Astrocyte (in vitro differentiated cells and primary cell): ENCODE measurements around the gene KIAA0319L. TPM values are rescaled to one million over a fixed set of nuclear protein-coding genes. Genes with fewer than 3 reads are reported as not detected.

Experiments used
- DNase-seq: peaks from one replicate; pipeline ENCODE4 v3.0.0-alpha.2; 2010; ENCODE audit warnings: low read depth
- FAIRE-seq: peaks from 2 replicates; lab custom pipeline; 2011; peaks lifted over from hg19 to GRCh38; lab: Jason Lieb, UNC
- H2AFZ ChIP-seq: 2 replicates; pipeline ENCODE4 v1.6.0; 2012; ENCODE audit warnings: low read depth, low read length, inconsistent platforms
- H3K27ac ChIP-seq: 2 replicates; pipeline ENCODE4 v1.5.1; 2011; ENCODE audit warnings: low read depth, low read length, inconsistent platforms
- H3K27me3 ChIP-seq: 2 replicates; pipeline ENCODE4 v1.6.0; 2011; ENCODE audit warnings: low read length, inconsistent platforms; ENCODE audit not compliant: insufficient read depth
- H3K36me3 ChIP-seq: 2 replicates; pipeline ENCODE4 v1.5.1; 2011; ENCODE audit warnings: low read length, inconsistent platforms; ENCODE audit not compliant: insufficient read depth
- H3K4me1 ChIP-seq: 2 replicates; pipeline ENCODE4 v1.5.1; 2011; ENCODE audit warnings: low read length, inconsistent platforms; ENCODE audit not compliant: insufficient read depth
- H3K4me2 ChIP-seq: 2 replicates; pipeline ENCODE4 v1.6.0; 2012; ENCODE audit warnings: low read length, inconsistent platforms
- H3K4me3 ChIP-seq: 2 replicates; pipeline ENCODE4 v1.5.1; 2011; ENCODE audit warnings: low read depth, mild to moderate bottlenecking, low read length, inconsistent platforms; ENCODE audit not compliant: insufficient read depth
- H3K79me2 ChIP-seq: 2 replicates; pipeline ENCODE4 v1.6.0; 2012; ENCODE audit warnings: mild to moderate bottlenecking, low read length, inconsistent platforms; ENCODE audit not compliant: insufficient read depth
- H3K9ac ChIP-seq: 2 replicates; pipeline ENCODE4 v1.6.0; 2012; ENCODE audit warnings: mild to moderate bottlenecking, low read length, inconsistent platforms
- H3K9me3 ChIP-seq: 2 replicates; pipeline ENCODE4 v1.5.1; 2012; ENCODE audit warnings: low read depth, mild to moderate bottlenecking, low read length, inconsistent platforms; ENCODE audit not compliant: insufficient read depth
- H4K20me1 ChIP-seq: 2 replicates; pipeline ENCODE4 v1.6.0; 2012; ENCODE audit warnings: low read length, inconsistent platforms; ENCODE audit not compliant: insufficient read depth
- H3K27ac Mint-ChIP-seq: one replicate; pipeline ENCODE4 v1.8.0; 2021; ENCODE audit warnings: mild to moderate bottlenecking, mixed read lengths; ENCODE audit not compliant: unreplicated experiment
- H3K27me3 Mint-ChIP-seq: one replicate; pipeline ENCODE4 v1.8.0; 2021; ENCODE audit warnings: low read depth, mixed read lengths; ENCODE audit not compliant: unreplicated experiment
- H3K36me3 Mint-ChIP-seq: one replicate; pipeline ENCODE4 v1.8.0; 2021; ENCODE audit warnings: low read depth, mixed read lengths; ENCODE audit not compliant: unreplicated experiment
- H3K4me1 Mint-ChIP-seq: one replicate; pipeline ENCODE4 v1.8.0; 2021; ENCODE audit warnings: low read depth, mixed read lengths; ENCODE audit not compliant: unreplicated experiment
- H3K4me3 Mint-ChIP-seq: one replicate; pipeline ENCODE4 v1.8.0; 2021; ENCODE audit warnings: mild to moderate bottlenecking, moderate library complexity, mixed read lengths; ENCODE audit not compliant: unreplicated experiment
- H3K9me3 Mint-ChIP-seq: one replicate; pipeline ENCODE4 v1.8.0; 2021; ENCODE audit warnings: mild to moderate bottlenecking, mixed read lengths; ENCODE audit not compliant: unreplicated experiment
- EZH2 ChIP-seq: IDR thresholded peaks from 2 replicates; pipeline ENCODE4 v1.6.1; 2012; ENCODE audit warnings: mild to moderate bottlenecking, low read length, inconsistent platforms; ENCODE audit not compliant: insufficient read depth
- total RNA-seq: library from RNA; stranded (reverse); gene quantifications from 2 replicates; pipeline ENCODE4 v1.2.1, GENCODE V29; 2021
- TF ChIP-seq, protein P1 (sequence below): IDR thresholded peaks from 2 replicates; pipeline ENCODE4 v1.5.1; 2011; ENCODE audit warnings: low read depth, mild to moderate bottlenecking, inconsistent platforms, low read length, moderate library complexity; ENCODE audit not compliant: insufficient read depth

The KIAA0319L gene
- total RNA-seq, 1 donor from 2014 or later, result 42.5 TPM

DNA sequence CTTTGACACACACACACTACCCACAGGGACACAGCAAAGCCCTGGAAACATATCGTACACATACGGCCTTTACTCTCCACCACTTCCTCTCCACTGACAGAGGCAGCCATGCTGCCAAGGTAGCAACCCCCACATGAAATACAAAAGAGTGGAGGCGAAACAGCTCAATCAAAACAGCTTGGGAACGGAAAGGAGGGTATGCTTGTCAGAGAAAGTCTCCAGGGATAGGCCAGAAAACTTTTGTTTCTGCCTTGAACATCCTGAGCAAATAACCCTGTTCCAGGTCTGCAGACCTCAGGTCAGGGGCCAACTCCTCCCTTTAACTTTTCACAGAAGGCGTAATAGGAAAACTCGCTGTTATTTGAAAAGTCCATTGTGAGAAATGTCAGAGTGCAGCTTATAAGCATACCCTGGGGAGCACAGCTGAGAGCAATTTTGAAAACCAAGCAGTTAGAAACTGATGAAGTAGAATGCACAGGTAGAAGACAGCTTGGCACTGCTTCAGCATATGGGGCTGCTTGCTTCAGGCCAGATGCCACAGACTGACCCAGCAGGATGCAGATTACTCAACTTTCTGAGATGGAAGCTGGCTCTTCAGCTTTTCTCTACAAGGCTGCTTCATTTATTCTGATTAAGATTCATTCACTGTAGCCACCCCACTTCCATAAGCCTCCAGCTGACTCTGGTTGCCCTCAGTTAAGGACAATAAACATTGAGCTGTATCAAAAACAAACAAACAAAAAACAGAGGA, 18.0 kb downstream of the KIAA0319L start:
- peak; percentile 37 for DNase-seq
- Mint-ChIP-seq H3K9me3 (no peaks in the 10 kb centered on the region), H3K27me3 (no peaks in the 10 kb centered on the region), H3K4me1 (peaks cover 28% of the 10 kb centered on the region), H3K36me3 (peaks cover 9% of the 10 kb centered on the region), H3K4me3 (no peak overlapping the region), H3K27ac (peak overlapping the region; percentile 43)
- no peak overlapping the region for H3K4me3 ChIP-seq
- H4K20me1 ChIP-seq, result peaks cover 58% of the 10 kb centered on the region
- peaks cover 34% of the 10 kb centered on the region for H3K79me2 ChIP-seq
- no peak for TF ChIP-seq EZH2
- TF ChIP-seq, protein P1, sequence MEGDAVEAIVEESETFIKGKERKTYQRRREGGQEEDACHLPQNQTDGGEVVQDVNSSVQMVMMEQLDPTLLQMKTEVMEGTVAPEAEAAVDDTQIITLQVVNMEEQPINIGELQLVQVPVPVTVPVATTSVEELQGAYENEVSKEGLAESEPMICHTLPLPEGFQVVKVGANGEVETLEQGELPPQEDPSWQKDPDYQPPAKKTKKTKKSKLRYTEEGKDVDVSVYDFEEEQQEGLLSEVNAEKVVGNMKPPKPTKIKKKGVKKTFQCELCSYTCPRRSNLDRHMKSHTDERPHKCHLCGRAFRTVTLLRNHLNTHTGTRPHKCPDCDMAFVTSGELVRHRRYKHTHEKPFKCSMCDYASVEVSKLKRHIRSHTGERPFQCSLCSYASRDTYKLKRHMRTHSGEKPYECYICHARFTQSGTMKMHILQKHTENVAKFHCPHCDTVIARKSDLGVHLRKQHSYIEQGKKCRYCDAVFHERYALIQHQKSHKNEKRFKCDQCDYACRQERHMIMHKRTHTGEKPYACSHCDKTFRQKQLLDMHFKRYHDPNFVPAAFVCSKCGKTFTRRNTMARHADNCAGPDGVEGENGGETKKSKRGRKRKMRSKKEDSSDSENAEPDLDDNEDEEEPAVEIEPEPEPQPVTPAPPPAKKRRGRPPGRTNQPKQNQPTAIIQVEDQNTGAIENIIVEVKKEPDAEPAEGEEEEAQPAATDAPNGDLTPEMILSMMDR, result no peak
- FAIRE-seq, result no peak
- H3K36me3 ChIP-seq, result no peaks in the 10 kb centered on the region
- no peaks in the 10 kb centered on the region for H3K27me3 ChIP-seq
- peaks cover 28% of the 10 kb centered on the region for H3K4me1 ChIP-seq
- H3K9me3 ChIP-seq, result no peaks in the 10 kb centered on the region
- H3K27ac ChIP-seq, result peak overlapping the region; percentile 47
- H3K9ac ChIP-seq, result peak overlapping the region; percentile 2
- H2AFZ ChIP-seq, result no peak overlapping the region
- peak overlapping the region; percentile 57 for H3K4me2 ChIP-seq

DNA sequence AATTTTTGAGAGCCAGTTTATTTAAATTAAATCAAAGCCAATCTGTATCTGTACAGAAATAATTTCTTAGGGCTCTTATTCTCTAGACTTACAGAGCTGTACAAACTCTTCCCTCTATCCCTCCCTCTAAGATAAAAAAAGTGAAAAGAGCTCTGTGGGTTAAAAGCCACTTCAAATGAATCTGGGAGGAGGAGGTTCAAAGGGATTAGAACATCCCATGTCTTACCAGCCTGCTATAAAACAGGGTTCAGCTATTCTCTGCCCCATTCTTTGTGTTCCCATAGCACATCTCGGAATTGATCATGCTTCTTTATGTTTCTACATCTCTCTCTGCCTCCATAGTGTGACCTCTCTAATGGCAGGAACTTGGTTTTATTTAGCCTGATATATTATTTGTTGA, 19.4 kb downstream of the KIAA0319L start:
- H3K4me1 ChIP-seq, result peaks cover 28% of the 10 kb centered on the region
- TF ChIP-seq, protein P1, result no peak
- TF ChIP-seq EZH2, result no peak
- FAIRE-seq (no peak), DNase-seq (no peak)
- no peaks in the 10 kb centered on the region for H3K9me3 Mint-ChIP-seq
- peaks cover 35% of the 10 kb centered on the region for H3K79me2 ChIP-seq
- no peak overlapping the region for H2AFZ ChIP-seq
- H3K9ac ChIP-seq, result no peak overlapping the region
- peaks cover 56% of the 10 kb centered on the region for H4K20me1 ChIP-seq
- no peaks in the 10 kb centered on the region for H3K27me3 Mint-ChIP-seq
- H3K4me3 ChIP-seq, result no peak overlapping the region
- H3K36me3 ChIP-seq, result no peaks in the 10 kb centered on the region
- H3K4me2 ChIP-seq, result no peak overlapping the region
- H3K27me3 ChIP-seq, result no peaks in the 10 kb centered on the region
- no peak overlapping the region for H3K27ac ChIP-seq
- peaks cover 28% of the 10 kb centered on the region for H3K4me1 Mint-ChIP-seq
- H3K9me3 ChIP-seq, result no peaks in the 10 kb centered on the region
- peaks cover 11% of the 10 kb centered on the region for H3K36me3 Mint-ChIP-seq
- H3K4me3 Mint-ChIP-seq, result no peak overlapping the region
- H3K27ac Mint-ChIP-seq, result no peak overlapping the region

DNA sequence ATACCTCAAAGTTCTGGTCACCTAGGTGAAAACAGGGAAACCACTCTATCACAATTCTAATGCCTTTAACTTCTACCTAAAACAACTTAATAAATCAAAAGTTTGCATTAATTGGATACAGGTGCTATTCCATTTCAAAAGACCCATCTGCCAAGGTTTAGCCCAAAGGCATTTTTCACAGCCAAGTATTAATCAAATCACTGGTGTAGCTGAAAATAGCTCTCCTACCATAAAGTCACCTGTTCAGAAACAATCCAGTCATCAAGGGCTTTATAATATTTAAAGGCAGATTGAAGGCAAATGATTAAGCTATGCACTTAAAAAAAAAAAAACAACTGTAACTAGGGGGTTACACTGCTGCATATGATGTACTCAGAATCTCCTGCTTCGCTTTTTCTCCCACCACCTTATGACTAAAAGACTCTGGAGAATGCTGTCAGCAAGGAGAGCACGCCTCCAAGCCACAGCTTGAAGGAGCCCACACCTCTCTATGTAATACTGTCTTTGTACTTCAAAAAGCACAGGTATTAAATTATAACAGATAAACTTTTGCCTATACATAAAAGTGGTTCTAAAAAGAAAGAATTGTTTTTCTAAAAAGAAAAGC, 20.5 kb downstream of the KIAA0319L start:
- H3K36me3 Mint-ChIP-seq, result peaks cover 14% of the 10 kb centered on the region
- H3K36me3 ChIP-seq, result no peaks in the 10 kb centered on the region
- H3K4me1 Mint-ChIP-seq, result peaks cover 28% of the 10 kb centered on the region
- peaks cover 55% of the 10 kb centered on the region for H4K20me1 ChIP-seq
- no peaks in the 10 kb centered on the region for H3K9me3 Mint-ChIP-seq
- no peaks in the 10 kb centered on the region for H3K27me3 ChIP-seq
- H3K27ac Mint-ChIP-seq, result no peak overlapping the region
- DNase-seq (no peak), FAIRE-seq (no peak)
- H3K79me2 ChIP-seq, result peaks cover 26% of the 10 kb centered on the region
- H3K27ac ChIP-seq, result no peak overlapping the region
- H3K27me3 Mint-ChIP-seq, result no peaks in the 10 kb centered on the region
- no peak overlapping the region for H3K9ac ChIP-seq
- no peak for TF ChIP-seq EZH2
- TF ChIP-seq, protein P1, result no peak
- H3K4me3 Mint-ChIP-seq, result no peak overlapping the region
- no peaks in the 10 kb centered on the region for H3K9me3 ChIP-seq
- H2AFZ ChIP-seq, result no peak overlapping the region
- H3K4me3 ChIP-seq, result no peak overlapping the region
- peaks cover 28% of the 10 kb centered on the region for H3K4me1 ChIP-seq
- no peak overlapping the region for H3K4me2 ChIP-seq
